ENCODE results near the gene ATP2B1.

DNA sequence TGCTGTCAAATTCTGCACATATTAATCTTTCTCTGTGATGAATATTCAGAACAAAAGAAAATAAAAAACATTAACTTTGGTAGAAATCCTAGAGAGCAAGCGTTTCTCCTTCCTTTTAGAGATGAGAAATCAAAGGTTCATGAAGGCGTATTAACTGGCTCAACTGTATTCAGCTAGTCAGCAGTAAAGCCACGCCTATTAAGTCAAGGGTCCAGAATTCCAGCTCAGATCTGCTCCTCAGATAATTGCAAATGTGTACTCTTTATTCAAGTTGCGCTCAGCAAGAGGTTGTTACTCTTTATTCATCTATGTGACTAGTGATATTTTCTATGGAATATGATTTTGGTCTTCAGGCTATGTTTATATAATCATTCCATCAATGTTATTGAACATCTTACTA lies 169.7 kb downstream of the ATP2B1 start:
- TF ChIP-seq SUZ12 (IDR thresholded peaks at IDR 0.05; ENCODE audit: extremely low read depth, insufficient read depth, insufficient read length), result no peak
- no peak for TF ChIP-seq YY1 (IDR thresholded peaks at IDR 0.05; ENCODE audit: insufficient read depth, insufficient read length)
- TF ChIP-seq ZNF274 (IDR thresholded peaks at IDR 0.05; ENCODE audit: low read depth, low read length), result no peak
